HepG2 (cell line): ENCODE data around the gene PRSS53. TPM values are rescaled to one million over a fixed set of nuclear protein-coding genes. Genes with fewer than 3 reads are reported as not detected.

Experiments used
- ATF7-NPFF ChIP-seq: sonication (generic); formaldehyde crosslinking; IDR thresholded peaks from 2 replicates; pipeline ENCODE4 v1.8.1; 2023; ENCODE audit warnings: mild to moderate bottlenecking, low read depth, missing genetic modification reagents, moderate library complexity
- POLR2AphosphoS2 ChIP-seq: IDR thresholded peaks from 2 replicates; pipeline ENCODE4 v1.6.1; 2011; ENCODE audit warnings: low read depth, low read length, improper control_type of control experiment
- ZBTB25 ChIP-seq: IDR thresholded peaks from 2 replicates; pipeline ENCODE4 v1.6.1; 2018; ENCODE audit warnings: missing genetic modification reagents
- ZBTB39 ChIP-seq: sonication (generic); formaldehyde crosslinking; IDR thresholded peaks from 2 replicates; pipeline ENCODE4 v1.5.0; 2020; ENCODE audit warnings: missing genetic modification reagents
- ZFY ChIP-seq: sonication (generic); formaldehyde crosslinking; IDR thresholded peaks from 2 replicates; pipeline ENCODE4 v1.4.0; 2020; ENCODE audit warnings: missing genetic modification reagents
- ZNF264 ChIP-seq: sonication (generic); formaldehyde crosslinking; IDR thresholded peaks from 2 replicates; pipeline ENCODE4 v1.4.0; 2020; ENCODE audit warnings: missing genetic modification reagents
- ZNF343 ChIP-seq: sonication (generic); formaldehyde crosslinking; IDR thresholded peaks from 2 replicates; pipeline ENCODE4 v1.4.0; 2020; ENCODE audit warnings: mild to moderate bottlenecking, missing genetic modification reagents
- ZNF574 ChIP-seq: sonication (generic); formaldehyde crosslinking; IDR thresholded peaks from 2 replicates; pipeline ENCODE4 v1.4.0; 2020; ENCODE audit warnings: missing genetic modification reagents
- ZNF646 ChIP-seq: sonication (generic); formaldehyde crosslinking; IDR thresholded peaks from 2 replicates; pipeline ENCODE4 v1.9.0; 2021; ENCODE audit warnings: mild to moderate bottlenecking, missing genetic modification reagents
- polyA plus RNA-seq, 8 experiments: library from polyadenylated mRNA; depleted of rRNA in 3 of 8; stranded (reverse) in 7 of 8; unstranded in 1 of 8; fragments of >200 nt; fragmentation: Illumina TruSeq in 4 of 8; extraction: Trizol in 4 of 8; gene quantifications; 2 replicates each; pipeline versions ENCODE4 v1.2.1 to v1.2.3, GENCODE V29; 2011 to 2016; ENCODE audit warnings: low read depth in 4 of 8, missing spikeins in 1 of 8, mixed read lengths in 1 of 8; ENCODE audit not compliant: insufficient read depth in 1 of 8
- total RNA-seq, 5 experiments: library from RNA; depleted of rRNA; stranded (reverse); fragments of >200 nt; fragmentation: Illumina TruSeq; extraction: Trizol; gene quantifications; 2 replicates each; pipeline ENCODE4 v1.2.3, GENCODE V29; 2016; ENCODE audit warnings: low read depth in 1 of 5
- TF ChIP-seq, protein P1 (sequence below): IDR thresholded peaks from 2 replicates; pipeline ENCODE4 v1.6.1; 2016; ENCODE audit warnings: missing biosample characterization, missing genetic modification reagents, low read depth
- TF ChIP-seq, protein P2 (sequence below): sonication (generic); formaldehyde crosslinking; IDR thresholded peaks from 2 replicates; pipeline ENCODE4 v1.4.0; 2020; ENCODE audit warnings: low read depth, mild to moderate bottlenecking, missing genetic modification reagents

The PRSS53 gene
- total and polyA plus RNA-seq, 2 of the 13 experiments (the other 11 are each of a cell fraction or from before 2014, with no cell fraction given) = 2.2 to 7.4 TPM

GRCh38 chr16:31117384-31118222, 28.9 kb upstream of the PRSS53 start, which contains the start of gene KAT8 (continued):
- TF ChIP-seq ZBTB39 (CRISPR knock-in tag) = no peak
- peak; percentile 65; the same call in 1 of the 2 replicates for TF ChIP-seq POLR2AphosphoS2
- TF ChIP-seq ZBTB25 (CRISPR knock-in tag) = peak; percentile 98
- peak; percentile 59 for TF ChIP-seq ZFY (CRISPR knock-in tag)
- TF ChIP-seq, protein P1, sequence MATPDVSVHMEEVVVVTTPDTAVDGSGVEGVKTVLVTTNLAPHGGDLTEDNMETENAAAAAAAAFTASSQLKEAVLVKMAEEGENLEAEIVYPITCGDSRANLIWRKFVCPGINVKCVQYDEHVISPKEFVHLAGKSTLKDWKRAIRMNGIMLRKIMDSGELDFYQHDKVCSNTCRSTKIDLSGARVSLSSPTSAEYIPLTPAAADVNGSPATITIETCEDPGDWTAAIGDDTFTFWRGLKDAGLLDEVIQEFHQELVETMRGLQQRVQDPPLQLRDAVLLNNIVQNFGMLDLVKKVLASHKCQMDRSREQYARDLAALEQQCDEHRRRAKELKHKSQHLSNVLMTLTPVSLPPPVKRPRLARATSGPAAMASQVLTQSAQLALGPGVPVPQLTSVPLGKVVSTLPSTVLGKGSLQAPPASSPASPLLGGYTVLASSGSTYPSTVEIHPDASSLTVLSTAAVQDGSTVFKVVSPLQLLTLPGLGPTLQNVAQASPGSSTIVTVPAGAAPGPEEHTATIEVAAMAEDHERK (CRISPR knock-in tag) = peak; percentile 93
- TF ChIP-seq ATF7-NPFF = peak; percentile 82
- peak; percentile 94 for TF ChIP-seq ZNF574
- peak; percentile 85; the same call in 1 of the 2 replicates for TF ChIP-seq ZNF343 (CRISPR knock-in tag)
- TF ChIP-seq ZNF646 = no peak
- TF ChIP-seq, protein P2, sequence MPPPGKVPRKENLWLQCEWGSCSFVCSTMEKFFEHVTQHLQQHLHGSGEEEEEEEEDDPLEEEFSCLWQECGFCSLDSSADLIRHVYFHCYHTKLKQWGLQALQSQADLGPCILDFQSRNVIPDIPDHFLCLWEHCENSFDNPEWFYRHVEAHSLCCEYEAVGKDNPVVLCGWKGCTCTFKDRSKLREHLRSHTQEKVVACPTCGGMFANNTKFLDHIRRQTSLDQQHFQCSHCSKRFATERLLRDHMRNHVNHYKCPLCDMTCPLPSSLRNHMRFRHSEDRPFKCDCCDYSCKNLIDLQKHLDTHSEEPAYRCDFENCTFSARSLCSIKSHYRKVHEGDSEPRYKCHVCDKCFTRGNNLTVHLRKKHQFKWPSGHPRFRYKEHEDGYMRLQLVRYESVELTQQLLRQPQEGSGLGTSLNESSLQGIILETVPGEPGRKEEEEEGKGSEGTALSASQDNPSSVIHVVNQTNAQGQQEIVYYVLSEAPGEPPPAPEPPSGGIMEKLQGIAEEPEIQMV (CRISPR knock-in tag) = peak; percentile 91; the same call in 1 of the 2 replicates
- TF ChIP-seq ZNF264 (CRISPR knock-in tag) = no peak
